SK-N-SH (cell line): Measurements from ENCODE around the gene CD74. TPM values are rescaled to one million over a fixed set of nuclear protein-coding genes. Genes with fewer than 3 reads are reported as not detected.
A peak's percentile ranks its signal among the peaks of the same experiment; 100 is the strongest.

ENCODE experiments used
- CTCF ChIA-PET: fragments of 300-600, 350-600 bp; formaldehyde crosslinking; extraction: SDS; loops from one replicate; lab custom pipeline; 2021; lab: Yijun Ruan, JAX
- POLR2A ChIA-PET: fragments of 350-600 bp; sonication (Branson Sonifier 250); formaldehyde crosslinking; extraction: SDS; loops from one replicate; lab custom pipeline; 2020; ENCODE audit warnings: antibody characterized with exemption, inconsistent platforms; lab: Yijun Ruan, JAX
- DNase-seq: peaks from one replicate; pipeline ENCODE4 v3.0.0; 2012
- H2AFZ ChIP-seq: fragments of 200-600 bp; sonication (generic); 2 replicates; pipeline ENCODE4 v1.8.1; 2016; ENCODE audit warnings: antibody characterized with exemption, mild to moderate bottlenecking, low read depth
- H3F3A ChIP-seq: fragments of 200-600 bp; sonication (generic); replicated peaks from 2 replicates; pipeline ENCODE3; 2016; ENCODE audit warnings: antibody characterized with exemption, mild to moderate bottlenecking; ENCODE audit not compliant: insufficient read depth
- H3K27ac ChIP-seq, 2 experiments: fragments of 200-500 bp in 1 of 2; fragments of 200-600 bp in 1 of 2; sonication (Bioruptor generic) in 1 of 2; sonication (generic), shearing (Covaris generic) in 1 of 2; 2 replicates each; pipeline versions ENCODE4 v1.5.1 to v1.6.1; 2014 to 2016; ENCODE audit warnings: low read depth in 2 of 2, inconsistent platforms in 1 of 2, low read length in 1 of 2, mild to moderate bottlenecking in 1 of 2, mixed read lengths in 1 of 2
- H3K27me3 ChIP-seq: fragments of 200-600 bp; sonication (generic), shearing (Covaris generic); 2 replicates; pipeline ENCODE4 v1.6.1; 2016; ENCODE audit warnings: mixed run types; ENCODE audit not compliant: insufficient read depth
- H3K36me3 ChIP-seq, 2 experiments: fragments of 200-500 bp in 1 of 2; fragments of 200-600 bp in 1 of 2; sonication (Bioruptor generic) in 1 of 2; sonication (generic) in 1 of 2; replicated peaks in 1 of 2; 2 replicates each; pipeline versions ENCODE3 to v1.5.1; 2014 to 2016; ENCODE audit warnings: low read length in 1 of 2, mild to moderate bottlenecking in 1 of 2; ENCODE audit not compliant: insufficient read depth in 2 of 2, control insufficient read depth in 1 of 2
- H3K4me1 ChIP-seq, 2 experiments: fragments of 200-500 bp in 1 of 2; fragments of 200-600 bp in 1 of 2; sonication (Bioruptor generic) in 1 of 2; sonication (generic), shearing (Covaris generic) in 1 of 2; 2 replicates each; pipeline versions ENCODE4 v1.5.1 to v1.6.1; 2014 to 2016; ENCODE audit warnings: low read depth in 1 of 2, low read length in 1 of 2, mixed run types in 1 of 2; ENCODE audit not compliant: insufficient read depth in 2 of 2, control insufficient read depth in 1 of 2
- H3K4me2 ChIP-seq: fragments of 200-600 bp; sonication (generic), shearing (Covaris generic); 2 replicates; pipeline ENCODE4 v1.6.1; 2017; ENCODE audit warnings: mixed run types
- H3K4me3 ChIP-seq, 2 experiments: fragments of 200-500 bp in 1 of 2; fragments of 200-600 bp in 1 of 2; sonication (Bioruptor generic) in 1 of 2; sonication (generic), shearing (Covaris generic) in 1 of 2; 2 replicates each; pipeline versions ENCODE4 v1.5.1 to v1.8.1; 2014 to 2016; ENCODE audit warnings: low read depth in 2 of 2, inconsistent platforms in 1 of 2, low read length in 1 of 2, mild to moderate bottlenecking in 1 of 2, mixed read lengths in 1 of 2, moderate library complexity in 1 of 2
- H3K79me2 ChIP-seq: fragments of 200-600 bp; sonication (generic); 2 replicates; pipeline ENCODE4 v1.8.1; 2017; ENCODE audit warnings: mild to moderate bottlenecking; ENCODE audit not compliant: insufficient read depth
- H3K9ac ChIP-seq: fragments of 200-600 bp; sonication (generic); 2 replicates; pipeline ENCODE4 v1.6.1; 2017; ENCODE audit warnings: mixed run types
- H3K9me2 ChIP-seq: fragments of 200-600 bp; sonication (generic); 2 replicates; pipeline ENCODE4 v1.6.1; 2017; ENCODE audit warnings: mixed run types
- H3K9me3 ChIP-seq: fragments of 200-600 bp; sonication (generic); 2 replicates; pipeline ENCODE4 v1.6.1; 2017; ENCODE audit warnings: mixed run types, mild to moderate bottlenecking, moderate library complexity
- H4K20me1 ChIP-seq: fragments of 200-600 bp; sonication (generic); 2 replicates; pipeline ENCODE4 v1.6.1; 2017; ENCODE audit warnings: mild to moderate bottlenecking, mixed run types; ENCODE audit not compliant: insufficient read depth
- CHD2 ChIP-seq: fragments of 150-350 bp; IDR thresholded peaks from 2 replicates; pipeline ENCODE4 v1.6.1; 2018; ENCODE audit warnings: low read length; ENCODE audit not compliant: partially characterized antibody
- CTCF ChIP-seq: fragments of 200-600 bp; sonication (generic); IDR thresholded peaks from 2 replicates; pipeline ENCODE4 v1.6.1; 2017; ENCODE audit warnings: antibody characterized with exemption, mild to moderate bottlenecking, moderate library complexity
- EZH2phosphoT487 ChIP-seq: fragments of 200-600 bp; sonication (generic); IDR thresholded peaks from 2 replicates; pipeline ENCODE4 v1.6.1; 2017; ENCODE audit warnings: low read depth, mixed run types, mild to moderate bottlenecking, antibody characterized with exemption, moderate library complexity, borderline replicate concordance
- FOXJ3 ChIP-seq: sonication (generic); formaldehyde crosslinking; IDR thresholded peaks from 2 replicates; pipeline ENCODE4 v1.5.1; 2020; ENCODE audit warnings: mild to moderate bottlenecking, missing genetic modification reagents
- FOXM1 ChIP-seq: IDR thresholded peaks from 2 replicates; pipeline ENCODE4 v1.4.0; 2012; ENCODE audit warnings: low read depth, mild to moderate bottlenecking
- GABPA ChIP-seq: IDR thresholded peaks from 2 replicates; pipeline ENCODE4 v1.4.0; 2012; ENCODE audit warnings: low read depth, mild to moderate bottlenecking
- MAX ChIP-seq: IDR thresholded peaks from 2 replicates; pipeline ENCODE4 v1.4.0; 2012; ENCODE audit warnings: low read depth
- MEF2A ChIP-seq: IDR thresholded peaks from 2 replicates; pipeline ENCODE4 v1.4.0; 2012; ENCODE audit warnings: low read depth, borderline replicate concordance
- MXI1 ChIP-seq: IDR thresholded peaks from 2 replicates; pipeline ENCODE4 v1.6.1; 2012; ENCODE audit warnings: mild to moderate bottlenecking, low read depth, low read length, improper control_type of control experiment
- PBX3 ChIP-seq: IDR thresholded peaks from 2 replicates; pipeline ENCODE4; 2012
- RCOR1 ChIP-seq: fragments of 150-350 bp; IDR thresholded peaks from 2 replicates; pipeline ENCODE4 v1.6.1; 2017; ENCODE audit warnings: antibody characterized with exemption, low read length
- REST ChIP-seq: IDR thresholded peaks from 2 replicates; pipeline ENCODE4 v1.6.1; 2012; ENCODE audit warnings: mild to moderate bottlenecking, low read depth, low read length, moderate library complexity
- RFX5 ChIP-seq: IDR thresholded peaks from 2 replicates; pipeline ENCODE4 v1.6.1; 2012; ENCODE audit warnings: mild to moderate bottlenecking, improper control_type of control experiment, low read length
- TCF12 ChIP-seq: IDR thresholded peaks from 2 replicates; pipeline ENCODE4 v1.4.0; 2012
- USF2 ChIP-seq: fragments of 150-350 bp; IDR thresholded peaks from 2 replicates; pipeline ENCODE4 v1.6.1; 2017; ENCODE audit warnings: antibody characterized with exemption, low read length, low read depth, borderline replicate concordance
- YY1 ChIP-seq: IDR thresholded peaks from 2 replicates; pipeline ENCODE4 v1.4.0; 2012; ENCODE audit warnings: low read depth, mild to moderate bottlenecking
- WGBS: methylation state at CpG from one replicate; pipeline ENCODE4 v1.1.6; 2017; ENCODE audit warnings: low lambda C conversion rate; 5-methylcytosine and 5-hydroxymethylcytosine counted together
- polyA plus RNA-seq, 3 experiments: library from polyadenylated mRNA; depleted of rRNA; stranded (reverse); fragments of >200 nt; gene quantifications; 2 replicates each; pipeline ENCODE4 v1.2.3, GENCODE V29; 2012

CD74 gene
- polyA plus RNA-seq, 1 of the 3 experiments (the other 2 are of a cell fraction): 0.26 TPM

GRCh38 chr5:150451594-150451993, 38.9 kb upstream of the CD74 start:
- H3K36me3 ChIP-seq: peaks cover 17 to 20% of the 10 kb centered on the region in 2 experiments
- DNase-seq: no peak
- H3F3A ChIP-seq: peaks cover 20% of the 10 kb centered on the region
- peaks cover 30% of the 10 kb centered on the region for H3K79me2 ChIP-seq
- peaks cover 14 to 16% of the 10 kb centered on the region in 2 experiments; a peak in 3 of 4 replicates for H3K4me1 ChIP-seq
- POLR2A ChIA-PET: no interaction called here
- H3K27ac ChIP-seq: no peak overlapping the region
- CTCF ChIA-PET: interaction anchor here (0.6 to 1.8 kb wide), 3 partner anchors 10 to 269 kb away, joined by 3 to 5 read pairs (median 3); no protein-coding TSS in a partner anchor
- H3K4me3 ChIP-seq: no peak overlapping the region
- H4K20me1 ChIP-seq: peaks cover 25% of the 10 kb centered on the region
- H3K9me3 ChIP-seq: peaks cover 6% of the 10 kb centered on the region; the same call in 1 of the 2 replicates
- no peak for TF ChIP-seq REST
- TF ChIP-seq MAX: no peak
- no peak overlapping the region for H2AFZ ChIP-seq
- no peak overlapping the region for H3K4me2 ChIP-seq
- no peak overlapping the region for H3K9ac ChIP-seq
- H3K27me3 ChIP-seq: no peaks in the 10 kb centered on the region
- 30% methylated on average over 1 of the region's 1 CpG for WGBS
- H3K9me2 ChIP-seq: no peaks in the 10 kb centered on the region

- Histone ChIP-seq H3K27me3 (no peaks in the 10 kb centered on the region), H3K4me2 (peak within 1 kb of the TSS; percentile 95), H3K9me2 (no peaks in the 10 kb centered on the region), H3K9ac (peak within 1 kb of the TSS; percentile 99), H3K9me3 (peaks cover 6% of the 10 kb centered on the region; the same call in 1 of the 2 replicates), H4K20me1 (peaks cover 44% of the 10 kb centered on the region), H2AFZ (peak within 1 kb of the TSS; percentile 55; the same call in 1 of the 2 replicates), H3K36me3 (peaks cover 36 to 38% of the 10 kb centered on the region in 2 experiments), H3F3A (peaks cover 39% of the 10 kb centered on the region), H3K27ac (peak within 1 kb of the TSS; percentile 93 to 97), H3K4me3 (peak within 1 kb of the TSS; percentile 88 to 98), H3K4me1 (peaks cover 17 to 19% of the 10 kb centered on the region in 2 experiments; a peak in 3 of 4 replicates), H3K79me2 (peaks cover 45% of the 10 kb centered on the region)
- peak; percentile 94 for DNase-seq
- ChIA-PET CTCF (interaction anchor here (0.5 to 2.1 kb wide), 32 partner anchors 8 to 397 kb away, joined by 3 to 19 read pairs (median 4); partner anchors contain the start of genes IRGM, MYOZ3, RBM22 and SMIM3), POLR2A (interaction anchor here (0.6 to 1.6 kb wide), 17 partner anchors 10 to 449 kb away, joined by 3 to 16 read pairs (median 3); partner anchors contain the start of genes DCTN4, HMGXB3, RBM22 and TIGD6)
- 2% methylated on average over 48 of the region's 58 CpGs for WGBS
- TF ChIP-seq RFX5: peak; percentile 4; the same call in 1 of the 2 replicates
- no peak for TF ChIP-seq EZH2phosphoT487
- peak; percentile 36 for TF ChIP-seq TCF12
- peak; percentile 92 for TF ChIP-seq FOXJ3 (CRISPR knock-in tag)
- TF ChIP-seq GABPA: peak; percentile 95
- TF ChIP-seq MEF2A: no peak
- peak; percentile 92 for TF ChIP-seq YY1
- TF ChIP-seq CHD2: peak; percentile 71
- 0 out of 2 replicates have a peak, but pooled peaks have one; percentile 7 for TF ChIP-seq PBX3
- TF ChIP-seq USF2: no peak
- TF ChIP-seq MXI1: peak; percentile 85
- peak; percentile 82 for TF ChIP-seq CTCF
- no peak for TF ChIP-seq FOXM1
- TF ChIP-seq MAX: peak; percentile 70
- peak; percentile 91 for TF ChIP-seq RCOR1
Measured at GRCh38 chr5:150449517-150450339, 37.0 kb upstream of the CD74 start, which contains the start of gene RPS14. Gene RPS14 (minus strand): TSS chr5:150449739. CDS start chr5:150447733, 2,006 bp downstream.
